Cortex of kidney (tissue), 1 donor: ENCODE measurements around the gene DAAM1.

ENCODE experiments used
- DNase-seq: peaks from one replicate; lab custom pipeline; 2025; lab: John Stamatoyannopoulos, UW

DAAM1 gene

DNA sequence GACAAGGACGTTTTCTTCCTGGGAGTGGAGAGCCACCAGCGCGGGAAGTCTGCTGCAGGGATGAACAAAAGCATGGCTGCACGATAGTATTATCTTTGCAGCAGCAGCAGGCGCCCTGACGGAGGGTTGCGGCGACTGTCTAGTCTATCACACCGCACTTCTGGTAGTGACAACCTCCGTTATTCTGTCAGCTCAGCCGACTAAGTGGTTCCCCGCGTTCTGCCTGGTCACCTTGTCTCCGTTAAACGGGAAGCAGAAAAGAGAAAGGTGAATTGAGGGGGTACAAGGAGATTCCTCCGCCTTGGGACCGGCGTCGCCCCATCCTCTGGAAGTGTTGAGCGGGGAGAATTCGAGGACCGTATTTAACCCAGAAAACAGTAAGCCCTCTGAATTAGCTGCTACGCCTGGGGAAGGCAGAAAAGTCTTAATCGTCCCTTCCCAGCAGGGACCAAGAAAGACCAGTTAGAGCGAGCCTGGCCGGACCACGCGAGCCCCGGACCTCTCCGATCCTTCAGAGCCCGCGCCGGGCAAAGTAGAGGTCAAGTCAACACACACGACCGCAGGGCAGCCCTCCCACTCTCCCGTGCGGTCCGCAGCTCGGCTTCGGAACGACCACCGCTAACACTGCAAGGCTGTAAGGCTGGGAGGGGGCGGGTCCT, 536 bp upstream of the DAAM1 start:
- DNase-seq = no peak

DNA sequence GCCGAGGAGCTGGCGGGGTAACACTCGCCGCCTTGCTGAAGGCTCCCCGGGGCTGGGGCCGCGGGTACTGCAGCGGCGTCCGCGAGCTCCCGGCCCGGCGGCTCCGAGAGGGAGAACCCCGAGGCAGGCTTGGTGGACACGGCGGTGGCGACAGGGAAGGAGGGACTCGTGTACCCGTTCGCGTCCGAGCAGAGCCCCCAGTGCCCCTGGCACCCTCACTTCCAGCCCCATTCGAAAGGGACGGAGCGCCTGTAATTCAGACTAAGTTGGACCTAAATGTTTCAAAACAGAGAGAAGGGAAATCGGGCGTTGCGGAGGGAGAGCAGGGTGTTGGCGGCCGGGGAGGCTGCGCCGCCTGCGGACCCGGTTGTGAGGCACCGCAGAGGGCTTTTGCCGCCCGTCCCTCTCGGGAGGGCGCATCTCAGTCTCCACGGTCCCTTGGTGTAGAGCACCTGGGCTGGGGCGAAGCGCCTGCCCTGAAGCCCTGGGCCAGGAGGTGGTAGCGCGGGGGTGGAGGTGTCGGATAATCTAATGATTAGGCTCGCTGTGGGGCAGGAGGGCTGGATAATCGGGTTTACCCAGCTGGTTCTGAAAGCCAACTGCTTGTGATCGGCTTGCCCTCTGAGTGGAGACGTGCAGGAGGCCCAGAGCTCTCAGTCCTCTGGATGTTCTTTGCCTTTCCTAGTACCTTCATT, 771 bp downstream of the DAAM1 start:
- no peak for DNase-seq

DNA sequence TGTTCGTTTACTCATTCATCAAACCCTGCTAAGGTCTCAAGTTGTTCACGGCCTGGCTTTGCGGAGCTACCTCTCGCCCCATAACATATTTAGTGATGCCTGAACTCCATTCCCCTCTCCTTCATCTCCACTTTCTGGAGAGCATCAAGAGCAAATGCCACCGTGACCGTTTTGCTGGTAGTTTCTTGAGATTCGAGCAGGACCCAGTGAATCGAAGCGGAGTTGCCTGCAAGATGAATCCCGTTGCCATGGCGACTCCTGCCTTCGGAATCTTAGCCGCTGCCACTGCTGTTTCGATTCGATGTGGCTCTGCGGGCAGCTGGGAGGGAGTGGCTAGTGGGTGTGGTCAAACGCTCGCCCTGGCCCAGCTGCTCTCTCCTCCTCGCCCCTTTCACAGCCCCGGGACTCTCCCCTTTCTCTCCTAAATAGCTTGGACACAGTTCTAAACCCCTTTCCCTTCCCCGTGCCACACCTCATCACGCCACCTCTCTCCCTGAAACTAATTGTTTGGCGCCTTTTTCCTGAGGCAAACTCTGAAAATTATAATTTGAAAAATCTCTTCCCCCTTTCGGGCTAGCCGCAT, 1.4 kb downstream of the DAAM1 start:
- no peak for DNase-seq

DNA sequence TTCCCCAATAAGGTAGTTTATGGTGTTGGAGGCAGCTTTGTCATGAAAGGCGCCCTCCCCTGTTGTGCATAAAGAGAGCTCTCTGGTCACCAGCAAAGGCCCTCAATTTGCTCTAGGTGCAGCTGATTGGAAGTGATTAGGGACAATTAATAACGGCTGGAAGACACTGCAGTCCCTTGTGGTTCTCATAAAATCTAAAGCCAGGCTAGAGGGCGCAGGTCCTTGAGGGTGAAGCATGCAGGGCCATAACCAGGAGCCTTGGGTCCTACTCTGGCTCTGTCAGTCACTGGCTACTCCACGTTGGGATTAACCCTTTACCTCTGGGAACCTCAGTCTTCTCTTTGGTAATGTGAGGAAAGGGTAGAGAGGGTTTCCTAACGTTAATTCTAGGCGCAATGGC, 1.9 kb downstream of the DAAM1 start:
- DNase-seq = no peak

DNA sequence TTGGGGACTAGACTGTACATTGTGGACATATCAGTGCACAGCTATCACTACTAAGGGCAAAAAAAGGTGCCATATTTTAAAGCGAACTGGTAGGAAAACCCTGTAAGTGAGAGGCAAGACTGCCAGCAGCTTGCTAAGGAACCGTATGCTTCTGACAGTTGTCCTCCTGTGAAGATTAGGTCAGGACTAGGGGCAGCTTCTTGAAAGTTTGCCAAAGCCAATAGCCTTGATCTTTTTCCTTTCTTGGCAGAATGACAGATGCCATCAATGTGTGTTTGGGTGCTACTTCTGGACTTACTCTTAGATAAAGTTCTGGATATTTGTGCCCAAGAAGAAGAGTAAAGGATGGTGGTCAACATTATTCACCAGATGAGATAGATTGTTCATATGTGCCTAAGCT, 7.4 kb downstream of the DAAM1 start:
- no peak for DNase-seq

DNA sequence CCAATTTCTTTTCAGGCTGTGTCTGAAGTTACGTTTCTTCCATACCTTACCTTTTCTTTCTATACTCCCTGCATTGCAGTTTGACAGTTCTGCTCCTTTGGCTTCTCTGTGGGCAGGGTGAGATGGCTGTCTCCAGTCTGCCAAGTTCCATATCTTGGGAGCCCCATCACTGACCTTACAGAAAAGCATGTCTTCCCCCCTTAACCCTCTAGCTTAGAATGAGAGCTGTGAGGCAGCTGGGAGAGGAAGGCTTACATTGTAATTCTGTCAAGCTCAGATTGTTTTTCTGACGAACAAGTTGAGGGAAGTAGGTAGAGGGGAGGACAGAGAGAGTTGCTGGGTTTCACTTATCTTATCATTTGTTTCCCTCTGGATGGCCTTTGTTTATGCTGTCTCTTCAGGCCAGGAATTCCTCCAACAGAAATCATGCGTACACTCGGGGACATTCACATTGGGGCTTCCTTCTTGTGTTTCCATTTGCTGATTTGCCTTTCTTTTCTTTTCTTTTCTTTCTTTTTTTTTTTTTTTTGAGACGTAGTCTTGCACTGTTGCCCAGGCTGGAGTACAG, 9.3 kb downstream of the DAAM1 start:
- DNase-seq = no peak

DNA sequence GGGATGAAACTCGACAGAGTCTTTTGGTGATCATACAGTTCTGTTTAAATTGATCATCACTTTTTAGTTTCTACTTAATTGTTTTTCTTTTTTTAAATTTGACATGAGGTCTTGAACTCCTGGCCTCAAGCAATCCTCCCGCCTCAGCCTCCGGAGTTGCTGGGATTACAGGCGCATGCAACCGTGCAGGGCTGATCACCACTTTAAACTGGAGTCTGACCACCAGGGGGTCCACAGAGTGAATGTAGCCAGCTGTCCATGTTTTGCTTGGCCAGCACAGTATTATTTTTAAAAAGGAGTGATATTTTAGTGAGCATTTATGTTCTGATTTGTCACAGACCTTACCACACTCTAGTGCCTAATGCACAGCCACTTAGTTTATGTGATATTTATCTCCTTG, 10.7 kb downstream of the DAAM1 start:
- DNase-seq = no peak

DNA sequence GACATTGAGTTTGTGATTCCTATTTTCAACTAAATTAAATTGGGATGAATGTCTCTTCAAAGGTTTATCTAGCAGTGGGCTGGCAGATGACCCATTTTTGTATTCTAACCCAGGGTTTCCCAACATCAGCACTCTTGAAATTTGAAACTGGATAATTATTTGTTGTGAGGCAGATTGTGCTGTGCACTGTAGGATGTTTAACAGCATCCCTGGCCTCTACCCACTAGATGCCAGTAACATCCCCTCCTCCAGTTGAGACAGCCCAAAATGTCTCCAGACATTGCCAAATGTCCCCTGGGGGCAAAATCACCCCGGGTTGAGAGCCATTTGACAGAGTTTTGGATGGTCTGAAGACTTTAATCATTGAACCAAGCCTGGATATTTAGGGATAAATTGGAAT, 11.1 kb downstream of the DAAM1 start:
- no peak for DNase-seq

DNA sequence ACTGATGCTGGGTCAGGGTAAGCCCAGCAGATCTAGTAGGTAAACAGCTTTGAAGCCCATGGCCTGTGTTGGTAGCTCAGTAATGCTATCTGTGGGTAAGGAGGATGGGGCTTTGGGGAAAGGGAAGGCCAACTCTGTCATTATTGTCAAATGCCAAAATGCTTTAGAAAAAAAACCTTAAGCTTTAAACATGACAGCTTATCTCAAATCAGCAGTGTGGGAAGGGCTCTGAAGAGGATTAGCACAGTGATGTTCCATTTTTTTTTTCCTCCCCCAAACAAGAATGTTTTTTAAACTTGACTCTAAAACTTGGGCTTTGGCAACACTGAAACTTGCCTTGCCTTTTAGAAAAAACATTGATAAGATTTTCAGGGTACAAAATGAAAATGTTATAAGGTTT, 11.7 kb downstream of the DAAM1 start:
- no peak for DNase-seq

DNA sequence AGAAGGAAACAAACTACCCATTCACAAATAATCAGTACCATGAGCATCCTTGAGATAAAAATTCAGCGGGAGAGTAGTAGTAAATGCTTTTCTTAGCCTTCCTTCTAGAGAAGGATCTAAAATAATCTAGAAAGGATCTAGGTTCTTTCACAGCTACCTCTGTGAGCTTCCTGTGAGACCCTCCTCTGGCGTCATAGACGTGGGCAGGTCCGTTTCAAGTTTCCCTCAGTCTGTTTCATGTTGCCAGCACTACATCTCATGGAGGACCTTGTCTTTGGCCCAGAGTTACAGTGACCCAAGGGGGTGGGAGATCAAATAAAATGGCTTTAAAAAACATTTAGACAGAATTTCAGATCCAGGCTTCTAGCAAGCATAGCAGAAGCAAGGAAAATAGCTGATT, 13.6 kb downstream of the DAAM1 start:
- no peak for DNase-seq

DNA sequence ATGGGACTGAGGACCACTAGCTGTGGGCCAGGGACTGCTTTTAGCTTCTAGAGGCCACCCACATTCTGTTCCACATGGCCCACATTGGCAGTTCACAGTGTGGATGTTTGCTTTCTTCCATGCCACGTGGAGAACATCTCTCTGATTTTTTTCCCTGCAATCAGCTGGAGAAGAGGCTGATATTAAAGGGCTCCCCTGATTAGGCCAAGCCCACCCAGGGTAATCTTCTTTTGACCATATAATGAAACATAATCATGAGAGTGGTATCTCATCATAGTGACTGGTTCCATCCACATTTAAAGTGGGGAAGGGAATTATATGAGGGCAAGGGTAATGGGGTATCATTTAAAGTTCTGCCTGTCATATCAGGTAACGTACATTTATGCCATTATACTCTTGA, 15.8 kb downstream of the DAAM1 start:
- no peak for DNase-seq

DNA sequence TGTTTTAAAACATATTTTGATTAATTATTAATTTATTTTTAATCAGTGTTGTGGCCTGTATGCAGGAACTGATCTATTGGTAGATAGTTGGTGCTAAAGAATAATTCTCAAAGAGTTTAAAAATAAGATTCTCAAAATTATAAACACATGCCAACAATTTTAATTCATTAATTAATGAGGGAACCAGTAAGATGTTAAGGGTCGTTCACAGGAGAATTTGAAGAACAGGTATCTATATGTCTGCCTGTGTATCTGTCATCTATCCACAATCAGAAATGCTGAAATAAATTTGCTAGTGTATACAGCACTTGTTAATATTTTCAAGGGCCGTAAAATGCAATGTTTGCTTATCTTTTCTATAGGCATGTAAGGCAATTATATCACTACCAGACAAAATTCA, 18.4 kb downstream of the DAAM1 start:
- no peak for DNase-seq

DNA sequence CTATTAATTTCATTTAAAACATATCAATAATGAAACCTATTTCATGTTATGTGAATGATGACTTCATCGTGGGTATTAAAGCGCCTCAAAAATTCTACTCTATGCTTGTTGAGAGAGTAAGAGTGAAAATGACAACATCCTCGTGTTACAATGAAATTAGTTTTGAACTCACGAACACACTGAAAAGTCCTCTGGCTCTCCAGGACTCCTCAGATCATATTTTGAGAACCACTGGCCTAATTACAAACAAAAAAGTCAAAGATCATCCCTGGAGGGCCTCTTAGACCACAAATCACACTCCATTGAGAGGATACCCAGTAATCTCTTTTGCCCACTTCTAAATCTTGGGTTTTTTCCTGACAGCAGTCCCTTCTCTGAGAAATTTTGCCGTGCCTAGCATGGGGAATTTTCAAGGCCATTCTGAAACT, 19.1 kb downstream of the DAAM1 start:
- no peak for DNase-seq

DNA sequence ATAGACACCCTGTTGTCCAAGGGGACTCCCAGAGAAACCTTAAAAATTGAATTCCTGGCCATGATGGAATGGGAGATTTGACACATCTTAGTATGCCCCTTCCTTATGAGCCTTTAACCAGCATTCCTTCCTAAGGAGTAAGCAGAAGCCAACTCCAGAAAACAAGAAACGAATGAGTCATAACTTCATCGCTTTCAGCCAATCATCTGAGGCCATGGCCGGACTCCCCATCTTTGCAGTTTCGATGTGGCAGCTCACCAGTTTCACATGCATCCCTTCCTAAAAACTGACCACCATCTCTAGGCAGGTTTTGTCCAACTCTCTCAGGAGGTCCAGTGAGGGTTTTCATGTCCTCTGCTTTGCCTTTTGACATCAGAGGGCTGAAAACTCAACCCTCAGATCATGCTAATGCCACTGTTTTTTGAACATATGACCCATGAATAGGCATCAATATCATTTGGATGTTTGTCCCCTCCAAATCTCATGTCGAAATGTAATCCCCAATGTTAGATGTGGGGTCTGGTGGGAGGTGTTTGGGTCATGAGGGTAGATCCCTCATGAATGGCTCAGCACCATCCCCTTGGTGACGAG, 19.9 kb downstream of the DAAM1 start:
- no peak for DNase-seq

DNA sequence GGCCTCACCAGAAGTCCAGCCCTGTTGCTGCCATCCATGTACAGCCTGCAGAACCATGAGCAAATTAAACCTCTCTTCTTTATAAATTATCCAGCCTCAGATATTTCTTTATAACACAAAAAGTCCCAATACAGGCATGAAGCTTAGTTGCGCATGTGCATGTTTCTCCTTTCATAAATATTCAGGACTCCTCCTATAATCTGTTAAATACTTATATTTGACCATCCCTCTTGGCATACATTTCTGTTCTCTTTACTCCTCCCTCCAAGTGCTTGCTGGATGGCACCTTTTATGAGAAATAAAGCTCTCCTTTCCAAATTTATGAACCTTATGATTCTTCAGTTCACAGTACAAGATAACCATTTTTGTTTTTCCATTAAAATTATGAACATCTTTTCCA, 20.5 kb downstream of the DAAM1 start:
- DNase-seq = no peak

DNA sequence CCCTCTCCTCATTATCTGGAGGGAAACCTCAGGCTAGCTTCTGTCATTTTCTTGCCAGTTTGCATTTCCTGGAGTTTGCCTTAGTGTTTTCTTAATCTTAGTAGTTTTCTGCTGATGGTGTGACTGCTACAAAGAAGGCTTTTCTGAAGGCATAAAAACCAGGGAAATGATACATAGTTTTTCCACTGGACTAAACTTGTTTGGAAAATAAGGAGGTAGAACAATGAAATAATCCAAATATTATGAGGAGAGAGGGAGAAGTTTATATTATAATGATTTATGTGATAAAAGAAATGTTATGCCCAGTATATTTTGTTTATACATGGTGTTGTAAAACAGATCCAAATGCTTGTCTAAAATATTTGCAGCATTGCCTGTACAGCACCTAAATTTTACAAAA, 22.2 kb downstream of the DAAM1 start:
- no peak for DNase-seq

DNA sequence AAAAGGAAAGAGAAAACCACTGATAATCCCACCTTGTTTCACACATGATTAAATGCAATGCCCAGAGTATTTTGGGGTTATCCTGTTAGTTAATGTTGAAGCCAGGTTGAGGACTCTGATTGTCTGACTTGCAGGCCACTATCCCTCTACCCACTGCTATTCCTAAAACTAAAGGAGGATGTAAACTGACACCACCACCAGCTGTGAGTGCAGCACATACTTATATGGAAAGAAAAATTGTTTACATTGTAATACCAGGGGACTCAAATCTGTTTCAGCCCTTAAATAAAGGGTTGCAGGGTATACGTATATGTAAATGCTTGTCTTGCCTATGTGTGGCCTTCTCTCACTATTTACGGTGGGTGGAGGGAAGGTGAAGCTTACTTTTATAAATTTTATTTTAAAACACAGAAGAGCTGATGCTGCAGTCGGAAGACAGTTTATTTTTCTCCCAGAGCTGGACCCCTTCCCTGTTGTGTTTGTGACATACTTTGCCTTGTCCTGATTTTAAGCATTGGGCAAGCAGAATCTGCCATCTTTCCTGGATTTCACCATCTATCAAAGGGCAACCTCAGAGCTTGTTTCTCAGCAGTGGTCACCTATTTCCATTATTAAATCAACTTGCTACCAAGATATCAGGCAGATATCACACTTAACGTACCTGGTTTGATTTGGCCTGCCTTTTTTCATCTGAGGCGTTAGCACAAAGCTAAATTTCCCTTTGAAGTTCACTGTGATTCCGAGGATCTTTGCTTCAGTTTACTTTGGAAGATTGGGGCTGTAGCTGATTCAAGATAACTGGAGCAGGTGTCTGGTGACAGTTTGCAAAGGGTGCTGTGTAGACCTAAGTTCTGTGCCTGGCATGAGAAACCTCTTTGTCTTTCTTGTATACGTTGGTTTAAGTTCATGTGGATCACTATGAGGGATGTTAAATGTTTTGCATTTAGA, 25.2 kb downstream of the DAAM1 start:
- no peak for DNase-seq

DNA sequence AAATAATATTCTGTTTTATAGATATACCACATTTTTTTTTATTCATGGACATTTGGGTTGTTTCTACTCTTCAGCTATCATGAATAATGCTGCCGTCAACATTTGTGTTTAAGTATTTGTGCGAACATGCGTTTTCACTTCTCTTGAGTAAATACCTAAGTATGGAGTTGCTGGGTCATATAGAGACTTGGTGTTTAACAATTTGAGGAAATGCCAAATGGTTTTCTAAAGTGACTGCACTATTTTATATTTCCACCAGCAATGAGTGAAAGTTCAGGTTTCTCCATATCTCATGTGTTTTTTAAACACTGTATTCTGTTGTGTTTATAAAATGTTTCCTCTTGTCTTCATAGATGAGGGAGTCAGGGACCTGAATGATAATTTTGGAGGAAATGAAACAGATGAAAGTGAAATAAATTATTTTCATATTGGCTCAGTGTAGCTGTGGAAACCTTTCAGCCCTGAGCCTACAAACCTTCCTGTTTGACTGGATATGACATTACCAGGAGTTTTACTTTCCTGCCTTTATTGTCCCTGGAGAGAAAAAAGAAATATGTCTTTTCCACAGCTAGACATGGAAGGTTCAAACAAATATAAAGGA, 26.3 kb downstream of the DAAM1 start:
- no peak for DNase-seq

DNA sequence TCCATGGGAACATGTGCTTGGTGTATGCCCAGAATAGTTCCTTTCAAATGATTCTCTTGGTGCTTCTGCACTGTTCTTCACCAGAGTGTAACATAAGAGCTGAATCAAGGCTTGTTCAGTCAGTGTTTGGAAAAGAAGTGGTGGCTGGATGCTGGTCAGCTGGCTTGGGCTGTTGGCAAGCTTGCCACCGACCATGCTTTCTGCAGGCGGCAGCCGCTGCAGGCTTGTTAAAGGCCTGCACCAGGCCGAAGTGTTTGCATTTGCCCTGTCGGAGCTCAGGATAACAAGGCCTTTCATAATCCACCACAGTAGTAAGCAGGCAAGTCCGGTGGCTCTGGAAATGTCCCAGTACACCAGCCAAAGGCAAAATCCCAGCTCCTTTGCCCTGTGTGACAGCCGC, 26.9 kb downstream of the DAAM1 start:
- DNase-seq = no peak

DNA sequence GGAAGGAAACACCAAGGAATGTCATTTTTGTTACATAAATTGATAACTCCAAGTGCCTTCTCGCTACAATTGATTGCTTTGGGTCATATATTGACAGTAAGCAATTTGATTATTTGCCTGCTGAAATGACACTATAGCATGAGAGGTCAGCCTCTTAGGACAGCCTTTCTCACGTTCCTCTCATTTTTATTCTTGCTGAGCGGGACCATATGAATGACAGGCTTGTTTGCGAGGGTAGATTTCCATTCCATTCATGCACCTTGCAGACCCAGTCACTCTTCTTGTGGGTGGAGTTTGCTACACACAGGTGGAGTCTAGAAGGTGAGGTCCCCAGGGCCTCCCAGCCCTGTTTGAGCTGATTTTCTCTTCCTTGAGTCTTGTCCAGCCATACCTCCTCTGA, 27.3 kb downstream of the DAAM1 start:
- DNase-seq = no peak

DNA sequence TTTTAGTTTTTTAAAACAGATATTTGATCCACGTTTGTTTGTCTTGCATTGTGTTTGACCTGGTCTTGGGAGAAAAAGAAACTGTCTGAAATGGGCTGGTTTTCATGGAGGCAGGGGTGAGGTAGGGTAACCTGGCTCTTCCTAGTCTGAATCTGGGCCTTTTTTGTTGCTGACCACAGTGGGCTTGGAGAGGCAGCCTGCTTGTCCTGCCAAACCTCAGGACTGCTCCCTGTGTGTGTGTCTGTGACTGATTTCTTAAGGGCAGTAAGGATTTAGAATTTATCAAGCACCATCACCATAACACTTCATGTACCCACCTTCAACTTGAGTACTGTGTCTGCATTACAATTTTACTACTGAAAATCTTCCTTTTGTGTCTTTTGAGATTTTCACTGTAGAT, 28.5 kb downstream of the DAAM1 start:
- no peak for DNase-seq
